HCT116 (cell line): Measurements from ENCODE around the gene MAP3K6. TPM values are rescaled to one million over a fixed set of nuclear protein-coding genes. Genes with fewer than 3 reads are reported as not detected.

Source experiments
- ATAC-seq: fragments of 200-7000 bp; cut with Tn5 transposase; 2 replicates; pipeline ENCODE4 v1.9.1; 2020; ENCODE audit warnings: mild to moderate bottlenecking, moderate library complexity
- BruUV-seq: library from RNA; stranded (reverse); fragments of 400-500 nt; replicated peaks from 2 replicates; lab custom pipeline; 2021; lab: Mats Ljungman, UMichigan
- CTCF ChIA-PET: fragments of 300-600 bp; sonication (Branson Sonifier 250); formaldehyde crosslinking; loops from one replicate; lab custom pipeline; 2021; ENCODE audit warnings: antibody characterized with exemption; lab: Charles Lee
- POLR2A ChIA-PET: fragments of 300-600, 350-600 bp; sonication (Branson Sonifier 250); formaldehyde crosslinking; loops from one replicate; lab custom pipeline; 2021; ENCODE audit warnings: antibody characterized with exemption; lab: Charles Lee
- RAD21 ChIA-PET, 2 experiments: fragments of 300-600 bp; sonication (Branson Sonifier 250); formaldehyde crosslinking; loops; one replicate each; lab custom pipeline; 2023; ENCODE audit warnings: low total read pairs in 2 of 2; ENCODE audit not compliant: uncharacterized antibody in 2 of 2, unreplicated experiment in 2 of 2, low non-redundant PET in 1 of 2; lab: Charles Lee
- DNase-seq: peaks from one replicate; pipeline ENCODE4 v3.0.0-alpha.2; 2010; ENCODE audit warnings: low read depth, low spot score
- H2AFZ ChIP-seq: fragments of 200-600 bp; shearing (Covaris generic), sonication (generic); 2 replicates; pipeline ENCODE4 v1.6.1; 2017; ENCODE audit warnings: low read depth, mixed run types, mixed read lengths, antibody characterized with exemption, low read length; ENCODE audit not compliant: poor library complexity, severe bottlenecking
- H3K27ac ChIP-seq: 2 replicates; pipeline ENCODE4 v1.5.1; 2012; ENCODE audit warnings: low read depth, low read length
- H3K27me3 ChIP-seq: fragments of 200-600 bp; sonication (generic); 2 replicates; pipeline ENCODE4 v1.6.1; 2016; ENCODE audit warnings: mixed run types, low read length, mixed read lengths; ENCODE audit not compliant: insufficient read depth
- H3K36me3 ChIP-seq, 2 experiments: fragments of 200-500 bp in 1 of 2; fragments of 200-600 bp in 1 of 2; sonication (Bioruptor generic) in 1 of 2; sonication (generic) in 1 of 2; 2 replicates each; pipeline versions ENCODE4 v1.5.1 to v1.6.1; 2014 to 2016; ENCODE audit warnings: low read length in 2 of 2, inconsistent platforms in 1 of 2, mixed read lengths in 1 of 2, mixed run types in 1 of 2; ENCODE audit not compliant: insufficient read depth in 2 of 2, control insufficient read depth in 1 of 2
- H3K4me1 ChIP-seq, 2 experiments: fragments of 200-600 bp in 1 of 2; sonication (generic) in 1 of 2; 2 replicates each; pipeline versions ENCODE4 v1.5.1 to v1.6.1; 2012 to 2017; ENCODE audit warnings: low read length in 2 of 2, inconsistent platforms in 1 of 2, mild to moderate bottlenecking in 1 of 2, mixed read lengths in 1 of 2, mixed run types in 1 of 2, moderate library complexity in 1 of 2; ENCODE audit not compliant: insufficient read depth in 2 of 2, control insufficient read depth in 1 of 2
- H3K4me2 ChIP-seq: fragments of 200-600 bp; sonication (generic); 2 replicates; pipeline ENCODE4 v1.6.1; 2017; ENCODE audit warnings: mixed run types, low read length, mixed read lengths
- H3K4me3 ChIP-seq, 2 experiments: fragments of 200-600 bp in 1 of 2; sonication (generic) in 1 of 2; replicated peaks in 1 of 2; 2 replicates each; pipeline ENCODE4 v1.5.1; 2011 to 2016; ENCODE audit warnings: low read length in 2 of 2, control low read depth in 1 of 2, low read depth in 1 of 2, mild to moderate bottlenecking in 1 of 2, mixed read lengths in 1 of 2, mixed run types in 1 of 2
- H3K79me2 ChIP-seq: fragments of 200-600 bp; sonication (generic); 2 replicates; pipeline ENCODE4 v1.6.1; 2017; ENCODE audit warnings: mild to moderate bottlenecking, mixed run types, low read length, moderate library complexity, mixed read lengths; ENCODE audit not compliant: insufficient read depth
- H3K9ac ChIP-seq: fragments of 200-600 bp; sonication (generic); 2 replicates; pipeline ENCODE4 v1.6.1; 2016; ENCODE audit warnings: low read length, mixed read lengths
- H3K9me2 ChIP-seq: fragments of 200-600 bp; sonication (generic), shearing (Covaris generic); 2 replicates; pipeline ENCODE4 v1.6.1; 2017; ENCODE audit warnings: mixed run types, mild to moderate bottlenecking, moderate library complexity; ENCODE audit not compliant: insufficient read depth
- H3K9me3 ChIP-seq, 2 experiments: fragments of 200-500 bp in 1 of 2; fragments of 200-600 bp in 1 of 2; sonication (Bioruptor generic) in 1 of 2; sonication (generic) in 1 of 2; 2 replicates each; pipeline ENCODE4 v1.6.1; 2014 to 2017; ENCODE audit warnings: low read length in 2 of 2, mixed read lengths in 2 of 2, inconsistent platforms in 1 of 2, low read depth in 1 of 2, mild to moderate bottlenecking in 1 of 2, mixed run types in 1 of 2, moderate library complexity in 1 of 2; ENCODE audit not compliant: control insufficient read depth in 1 of 2, insufficient read depth in 1 of 2
- H4K20me1 ChIP-seq: fragments of 200-600 bp; sonication (generic), shearing (Covaris generic); 2 replicates; pipeline ENCODE4 v1.6.1; 2017; ENCODE audit warnings: mixed run types, mild to moderate bottlenecking, moderate library complexity; ENCODE audit not compliant: insufficient read depth
- CBX3 ChIP-seq: IDR thresholded peaks from 2 replicates; pipeline ENCODE4 v1.6.1; 2012; ENCODE audit warnings: low read depth
- CEBPB ChIP-seq: IDR thresholded peaks from 2 replicates; pipeline ENCODE4 v1.6.1; 2012; ENCODE audit warnings: low read depth
- EGR1 ChIP-seq: IDR thresholded peaks from 2 replicates; pipeline ENCODE4 v1.6.1; 2012; ENCODE audit warnings: low read depth
- ELF1 ChIP-seq: IDR thresholded peaks from 2 replicates; pipeline ENCODE4 v1.6.1; 2012; ENCODE audit warnings: low read depth, borderline replicate concordance
- EZH2 ChIP-seq: fragments of 200-600 bp; sonication (generic); IDR thresholded peaks from 2 replicates; pipeline ENCODE4 v1.6.1; 2017; ENCODE audit warnings: antibody characterized with exemption, mixed run types
- FOSL1 ChIP-seq: IDR thresholded peaks from 2 replicates; pipeline ENCODE4 v1.6.1; 2012; ENCODE audit warnings: low read depth
- MAX ChIP-seq: IDR thresholded peaks from 2 replicates; pipeline ENCODE4 v1.6.1; 2012
- SP1 ChIP-seq: IDR thresholded peaks from 2 replicates; pipeline ENCODE4 v1.6.1; 2012; ENCODE audit warnings: low read depth
- TCF7L2 ChIP-seq: IDR thresholded peaks from 2 replicates; pipeline ENCODE4 v1.7.0; 2011; ENCODE audit warnings: borderline replicate concordance, inconsistent platforms; ENCODE audit not compliant: insufficient read depth, insufficient read length; ENCODE audit errors: extremely low read depth
- ZFX ChIP-seq: fragments of 450-650 bp; IDR thresholded peaks from 2 replicates; pipeline ENCODE4 v1.6.1; 2017
- intact Hi-C: fragments of 100-400 bp; cut with micrococcal nuclease; formaldehyde crosslinking; loops from 2 replicates; pipeline ENCODE4 v1.10.0; 2022
- total RNA-seq: library from RNA; stranded (reverse); gene quantifications from one replicate; pipeline ENCODE4 v1.2.1, GENCODE V29; 2021; ENCODE audit not compliant: unreplicated experiment
- TF ChIP-seq, protein P1 (sequence below), 3 experiments: fragments of 200-600 bp in 1 of 3; sonication (generic) in 1 of 3; IDR thresholded peaks in 2 of 3; conservative IDR thresholded peaks in 1 of 3; 2 replicates each; pipeline ENCODE4 v1.5.1; 2012 to 2017; ENCODE audit warnings: low read depth in 2 of 3, low read length in 2 of 3, antibody characterized with exemption in 1 of 3, borderline replicate concordance in 1 of 3, control low read depth in 1 of 3, mild to moderate bottlenecking in 1 of 3, mixed read lengths in 1 of 3, mixed run types in 1 of 3, moderate library complexity in 1 of 3; ENCODE audit not compliant: insufficient read depth in 1 of 3

Gene MAP3K6
- total RNA-seq, 1 experiment from 2014 or later = 30.2 TPM

GRCh38 chr1:27353166-27353565 lies 13.6 kb downstream of the MAP3K6 start:
- ChIA-PET RAD21 (no interaction called here), POLR2A (interaction anchor here (1.9 to 2.4 kb wide), 2 partner anchors 11 to 13 kb away, joined by 10 to 14 read pairs; partner anchors contain the start of genes MAP3K6 and SYTL1), CTCF (interaction anchor here (1.2 kb wide), 1 partner anchor 9 kb away, joined by 3 read pairs; no protein-coding TSS in a partner anchor)
- no TSS peak for BruUV-seq
- Histone ChIP-seq H3K27ac (no peak overlapping the region), H4K20me1 (no peaks in the 10 kb centered on the region), H3K4me3 (no peak overlapping the region), H2AFZ (no peak overlapping the region), H3K27me3 (no peaks in the 10 kb centered on the region), H3K4me2 (no peak overlapping the region), H3K4me1 (peaks cover 17 to 26% of the 10 kb centered on the region in 2 experiments), H3K36me3 (peaks cover 0 to 7% of the 10 kb centered on the region in 2 experiments; a peak in 1 of 4 replicates), H3K9me3 (no peaks in the 10 kb centered on the region), H3K9me2 (no peaks in the 10 kb centered on the region), H3K9ac (no peak overlapping the region), H3K79me2 (no peaks in the 10 kb centered on the region)
- intact Hi-C loops = no loop called here
- TF ChIP-seq FOSL1 = no peak
- TF ChIP-seq, protein P1, sequence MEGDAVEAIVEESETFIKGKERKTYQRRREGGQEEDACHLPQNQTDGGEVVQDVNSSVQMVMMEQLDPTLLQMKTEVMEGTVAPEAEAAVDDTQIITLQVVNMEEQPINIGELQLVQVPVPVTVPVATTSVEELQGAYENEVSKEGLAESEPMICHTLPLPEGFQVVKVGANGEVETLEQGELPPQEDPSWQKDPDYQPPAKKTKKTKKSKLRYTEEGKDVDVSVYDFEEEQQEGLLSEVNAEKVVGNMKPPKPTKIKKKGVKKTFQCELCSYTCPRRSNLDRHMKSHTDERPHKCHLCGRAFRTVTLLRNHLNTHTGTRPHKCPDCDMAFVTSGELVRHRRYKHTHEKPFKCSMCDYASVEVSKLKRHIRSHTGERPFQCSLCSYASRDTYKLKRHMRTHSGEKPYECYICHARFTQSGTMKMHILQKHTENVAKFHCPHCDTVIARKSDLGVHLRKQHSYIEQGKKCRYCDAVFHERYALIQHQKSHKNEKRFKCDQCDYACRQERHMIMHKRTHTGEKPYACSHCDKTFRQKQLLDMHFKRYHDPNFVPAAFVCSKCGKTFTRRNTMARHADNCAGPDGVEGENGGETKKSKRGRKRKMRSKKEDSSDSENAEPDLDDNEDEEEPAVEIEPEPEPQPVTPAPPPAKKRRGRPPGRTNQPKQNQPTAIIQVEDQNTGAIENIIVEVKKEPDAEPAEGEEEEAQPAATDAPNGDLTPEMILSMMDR (IDR thresholded peaks at IDR 0.05 in 2 of 3, conservative IDR thresholded peaks at IDR 0.05 in 1 of 3; ENCODE audit: borderline replicate concordance in 1 of 3, insufficient read depth in 1 of 3, low read depth in 2 of 3, low read length in 2 of 3) = no peak
- TF ChIP-seq CBX3 = no peak
- TF ChIP-seq MAX = no peak
- TF ChIP-seq ELF1 = no peak
- TF ChIP-seq TCF7L2 = no peak
- TF ChIP-seq CEBPB = no peak
- no peak for TF ChIP-seq EGR1
- TF ChIP-seq ZFX = no peak
- no peak for TF ChIP-seq SP1
- TF ChIP-seq EZH2 = no peak
- no peak for DNase-seq
- ATAC-seq = no peak
